WTC11 (cell line): ENCODE measurements around the gene CINP. TPM values are rescaled to one million over a fixed set of nuclear protein-coding genes. Genes with fewer than 3 reads are reported as not detected.

Experiments used
- ATAC-seq: fragments of 200-7000 bp; cut with Tn5 transposase; 2 replicates; pipeline ENCODE4 v1.10.0; 2021; ENCODE audit warnings: mild to moderate bottlenecking, moderate library complexity
- CTCF ChIA-PET: fragments of 300-600 bp; sonication (Branson Sonifier 250); formaldehyde crosslinking; loops from one replicate; lab custom pipeline; 2021; ENCODE audit warnings: antibody characterized with exemption; lab: Charles Lee
- POLR2A ChIA-PET: fragments of 350-600 bp; sonication (Branson Sonifier 250); formaldehyde crosslinking; loops from one replicate; lab custom pipeline; 2021; ENCODE audit warnings: antibody characterized with exemption; lab: Charles Lee
- DNase-seq: peaks from one replicate; pipeline ENCODE4 v3.0.0; 2021; ENCODE audit warnings: low spot score
- H3K27ac Mint-ChIP-seq: 2 replicates; pipeline ENCODE4 v1.8.0; 2021; ENCODE audit warnings: mixed read lengths
- H3K27me3 Mint-ChIP-seq: 2 replicates; pipeline ENCODE4 v1.8.0; 2021; ENCODE audit warnings: low read depth, mild to moderate bottlenecking, moderate library complexity, mixed read lengths
- H3K36me3 Mint-ChIP-seq: 2 replicates; pipeline ENCODE4 v1.8.0; 2021; ENCODE audit warnings: mixed read lengths
- H3K4me1 Mint-ChIP-seq: 2 replicates; pipeline ENCODE4 v1.8.0; 2022; ENCODE audit warnings: mixed read lengths
- H3K4me3 Mint-ChIP-seq: 2 replicates; pipeline ENCODE4 v1.8.0; 2021; ENCODE audit warnings: mild to moderate bottlenecking, moderate library complexity, mixed read lengths
- H3K9me3 Mint-ChIP-seq: 2 replicates; pipeline ENCODE4 v1.8.0; 2021; ENCODE audit warnings: mixed read lengths
- CDX4 ChIP-seq: fragments of 250-450 bp; sonication (Bioruptor Pico); IDR thresholded peaks from 2 replicates; pipeline ENCODE4 v1.9.0; 2021; ENCODE audit warnings: moderate library complexity, mild to moderate bottlenecking, inconsistent platforms, borderline replicate concordance
- CTCF ChIP-seq: fragments of 200-600 bp; IDR thresholded peaks from 2 replicates; pipeline ENCODE4 v1.8.0; 2022; ENCODE audit warnings: antibody characterized with exemption
- E2F4 ChIP-seq: sonication (generic); formaldehyde crosslinking; IDR thresholded peaks from 2 replicates; pipeline ENCODE4 v1.8.1; 2022; ENCODE audit warnings: low read depth, mild to moderate bottlenecking, moderate library complexity, missing genetic modification reagents, borderline replicate concordance
- GABPB1 ChIP-seq: sonication (generic); formaldehyde crosslinking; IDR thresholded peaks from 2 replicates; pipeline ENCODE4 v1.8.1; 2023; ENCODE audit warnings: mild to moderate bottlenecking, missing genetic modification reagents
- IRF2 ChIP-seq: sonication (generic); formaldehyde crosslinking; IDR thresholded peaks from 2 replicates; pipeline ENCODE4 v1.8.0; 2022; ENCODE audit warnings: low read depth, missing genetic modification reagents, borderline replicate concordance
- NFE2L1 ChIP-seq: sonication (generic); formaldehyde crosslinking; IDR thresholded peaks from 2 replicates; pipeline ENCODE4 v1.8.1; 2023; ENCODE audit warnings: missing genetic modification reagents
- NR1H2 ChIP-seq: sonication (generic); formaldehyde crosslinking; IDR thresholded peaks from 2 replicates; pipeline ENCODE4 v1.9.0; 2021; ENCODE audit warnings: mild to moderate bottlenecking, moderate library complexity, missing genetic modification reagents
- NR3C1 ChIP-seq: sonication (generic); formaldehyde crosslinking; conservative IDR thresholded peaks from 2 replicates; pipeline ENCODE4 v1.8.1; 2023; ENCODE audit warnings: low read depth, mild to moderate bottlenecking, missing genetic modification reagents
- RELA ChIP-seq: sonication (generic); formaldehyde crosslinking; IDR thresholded peaks from 2 replicates; pipeline ENCODE4 v1.8.1; 2022; ENCODE audit warnings: missing genetic modification reagents, mild to moderate bottlenecking, borderline replicate concordance
- TCF7 ChIP-seq: sonication (generic); formaldehyde crosslinking; IDR thresholded peaks from 2 replicates; pipeline ENCODE4 v1.8.0; 2022; ENCODE audit warnings: mild to moderate bottlenecking, low read depth, missing genetic modification reagents, moderate library complexity
- TEAD1 ChIP-seq: sonication (generic); formaldehyde crosslinking; IDR thresholded peaks from 2 replicates; pipeline ENCODE4 v1.8.0; 2022; ENCODE audit warnings: mild to moderate bottlenecking, missing genetic modification reagents
- USF1 ChIP-seq: sonication (generic); formaldehyde crosslinking; IDR thresholded peaks from 2 replicates; pipeline ENCODE4 v1.8.0; 2022; ENCODE audit warnings: mild to moderate bottlenecking, missing genetic modification reagents
- ZMAT4 ChIP-seq: fragments of 250-450 bp; sonication (Bioruptor Pico); IDR thresholded peaks from 2 replicates; pipeline ENCODE4 v1.9.0; 2021; ENCODE audit warnings: mild to moderate bottlenecking
- ZNF219 ChIP-seq: sonication (generic); formaldehyde crosslinking; IDR thresholded peaks from 2 replicates; pipeline ENCODE4 v1.8.0; 2023; ENCODE audit warnings: missing genetic modification reagents, mild to moderate bottlenecking, borderline replicate concordance
- ZNF281 ChIP-seq: sonication (generic); formaldehyde crosslinking; IDR thresholded peaks from 2 replicates; pipeline ENCODE4 v1.8.0; 2023; ENCODE audit warnings: mild to moderate bottlenecking, missing genetic modification reagents
- total RNA-seq: library from RNA; stranded (reverse); gene quantifications from 3 replicates; pipeline ENCODE4 v1.2.3, GENCODE V29; 2021
- TF ChIP-seq, protein P1 (sequence below): sonication (generic); formaldehyde crosslinking; IDR thresholded peaks from 2 replicates; pipeline ENCODE4 v1.8.0; 2023; ENCODE audit warnings: missing genetic modification reagents, mild to moderate bottlenecking, borderline replicate concordance
- TF ChIP-seq, protein P2 (sequence below): fragments of 250-450 bp; sonication (Bioruptor Pico); conservative IDR thresholded peaks from 2 replicates; pipeline ENCODE4 v1.9.0; 2021; ENCODE audit warnings: mild to moderate bottlenecking

Gene CINP
- total RNA-seq, 1 experiment from 2014 or later = 38.3 TPM

DNA sequence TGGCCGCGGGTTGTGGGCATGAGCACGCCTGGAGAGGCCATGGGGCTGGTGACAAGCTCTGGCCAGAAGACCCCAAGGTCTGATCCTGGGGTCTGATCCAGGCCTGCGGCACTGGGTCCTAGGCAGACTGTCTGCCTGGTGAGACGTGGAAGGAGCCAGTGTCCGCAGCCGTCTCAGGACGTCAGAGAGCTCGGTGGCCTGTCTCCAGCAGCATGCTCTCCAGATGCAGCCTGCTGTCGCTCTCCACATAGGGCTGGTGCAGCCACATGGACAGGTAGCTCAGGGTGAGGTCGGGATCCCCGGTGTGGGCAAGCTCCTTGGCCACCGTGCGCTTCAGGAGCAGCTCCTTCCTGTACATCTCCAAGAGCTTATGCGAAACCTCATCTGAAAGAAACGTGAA, 14.3 kb downstream of the CINP start (continued):
- TF ChIP-seq TEAD1 (CRISPR knock-in tag) (no peak), NFE2L1 (CRISPR knock-in tag) (no peak), CTCF (no peak), NR1H2 (CRISPR knock-in tag) (no peak), NR3C1 (CRISPR knock-in tag) (no peak), RELA (no peak), ZNF219 (CRISPR knock-in tag) (no peak)
- TF ChIP-seq, protein P1, sequence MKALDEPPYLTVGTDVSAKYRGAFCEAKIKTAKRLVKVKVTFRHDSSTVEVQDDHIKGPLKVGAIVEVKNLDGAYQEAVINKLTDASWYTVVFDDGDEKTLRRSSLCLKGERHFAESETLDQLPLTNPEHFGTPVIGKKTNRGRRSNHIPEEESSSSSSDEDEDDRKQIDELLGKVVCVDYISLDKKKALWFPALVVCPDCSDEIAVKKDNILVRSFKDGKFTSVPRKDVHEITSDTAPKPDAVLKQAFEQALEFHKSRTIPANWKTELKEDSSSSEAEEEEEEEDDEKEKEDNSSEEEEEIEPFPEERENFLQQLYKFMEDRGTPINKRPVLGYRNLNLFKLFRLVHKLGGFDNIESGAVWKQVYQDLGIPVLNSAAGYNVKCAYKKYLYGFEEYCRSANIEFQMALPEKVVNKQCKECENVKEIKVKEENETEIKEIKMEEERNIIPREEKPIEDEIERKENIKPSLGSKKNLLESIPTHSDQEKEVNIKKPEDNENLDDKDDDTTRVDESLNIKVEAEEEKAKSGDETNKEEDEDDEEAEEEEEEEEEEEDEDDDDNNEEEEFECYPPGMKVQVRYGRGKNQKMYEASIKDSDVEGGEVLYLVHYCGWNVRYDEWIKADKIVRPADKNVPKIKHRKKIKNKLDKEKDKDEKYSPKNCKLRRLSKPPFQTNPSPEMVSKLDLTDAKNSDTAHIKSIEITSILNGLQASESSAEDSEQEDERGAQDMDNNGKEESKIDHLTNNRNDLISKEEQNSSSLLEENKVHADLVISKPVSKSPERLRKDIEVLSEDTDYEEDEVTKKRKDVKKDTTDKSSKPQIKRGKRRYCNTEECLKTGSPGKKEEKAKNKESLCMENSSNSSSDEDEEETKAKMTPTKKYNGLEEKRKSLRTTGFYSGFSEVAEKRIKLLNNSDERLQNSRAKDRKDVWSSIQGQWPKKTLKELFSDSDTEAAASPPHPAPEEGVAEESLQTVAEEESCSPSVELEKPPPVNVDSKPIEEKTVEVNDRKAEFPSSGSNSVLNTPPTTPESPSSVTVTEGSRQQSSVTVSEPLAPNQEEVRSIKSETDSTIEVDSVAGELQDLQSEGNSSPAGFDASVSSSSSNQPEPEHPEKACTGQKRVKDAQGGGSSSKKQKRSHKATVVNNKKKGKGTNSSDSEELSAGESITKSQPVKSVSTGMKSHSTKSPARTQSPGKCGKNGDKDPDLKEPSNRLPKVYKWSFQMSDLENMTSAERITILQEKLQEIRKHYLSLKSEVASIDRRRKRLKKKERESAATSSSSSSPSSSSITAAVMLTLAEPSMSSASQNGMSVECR = no peak
- TF ChIP-seq, protein P2, sequence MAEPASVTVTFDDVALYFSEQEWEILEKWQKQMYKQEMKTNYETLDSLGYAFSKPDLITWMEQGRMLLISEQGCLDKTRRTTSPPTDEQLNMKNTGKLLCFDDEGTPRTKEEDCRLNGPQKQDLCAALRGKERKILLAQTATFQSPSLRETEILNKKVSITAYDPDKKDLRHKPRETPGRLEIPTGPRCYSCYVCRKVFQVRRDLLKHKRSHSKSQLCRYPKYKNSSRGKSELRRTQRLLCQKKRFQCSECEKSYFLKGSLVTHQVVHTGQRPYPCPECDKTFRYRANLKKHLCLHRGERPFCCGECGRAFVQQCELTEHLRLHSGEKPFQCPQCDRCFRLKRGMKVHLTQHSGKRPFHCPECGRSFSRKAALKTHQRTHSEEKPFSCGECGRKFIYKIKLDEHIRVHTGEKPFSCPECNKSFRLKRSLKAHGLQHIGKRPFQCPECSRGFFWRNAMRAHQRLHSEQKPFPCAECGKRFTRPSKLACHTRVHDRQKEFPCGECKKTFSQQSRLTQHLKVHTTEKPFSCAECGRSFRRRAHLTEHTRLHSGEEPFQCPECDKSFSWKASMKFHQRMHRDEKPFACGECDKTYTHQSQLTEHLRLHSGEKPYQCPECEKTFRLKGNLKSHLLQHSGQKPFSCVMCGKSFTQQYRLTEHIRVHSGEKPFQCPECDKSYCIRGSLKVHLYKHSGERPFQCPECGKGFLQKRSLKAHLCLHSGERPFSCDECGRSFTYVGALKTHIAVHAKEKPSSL = no peak

DNA sequence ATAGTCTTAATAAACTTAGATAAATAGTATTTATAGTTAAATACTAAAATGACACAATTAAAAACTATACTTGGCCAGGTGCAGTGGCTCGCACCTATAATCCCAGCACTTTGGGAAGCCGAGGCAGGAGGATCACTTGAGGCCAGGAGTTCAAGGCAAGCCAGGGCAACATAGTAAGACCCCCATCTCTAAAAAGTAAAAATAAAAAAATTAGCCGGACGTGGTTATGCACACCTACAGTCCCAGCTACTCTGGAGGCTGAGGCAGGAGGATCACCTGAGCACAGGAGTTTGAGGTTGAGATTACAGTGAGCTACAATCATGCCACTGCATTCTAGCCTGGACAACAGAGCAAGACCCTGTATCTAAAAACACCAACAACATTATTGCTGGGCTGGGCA, 16.0 kb downstream of the CINP start:
- DNase-seq (no peak), ATAC-seq (no peak)
- ChIA-PET CTCF (no interaction called here), POLR2A (interaction anchor here (0.6 kb wide), 1 partner anchor 500 kb away, joined by 4 read pairs; no protein-coding TSS in a partner anchor)
- Mint-ChIP-seq H3K4me1 (no peaks in the 10 kb centered on the region), H3K9me3 (no peaks in the 10 kb centered on the region), H3K27ac (no peak overlapping the region), H3K27me3 (no peaks in the 10 kb centered on the region), H3K4me3 (no peak overlapping the region), H3K36me3 (peaks cover 28% of the 10 kb centered on the region)
- no peak for TF ChIP-seq IRF2
- TF ChIP-seq CDX4 = no peak
- TF ChIP-seq TCF7 (CRISPR knock-in tag) = no peak
- TF ChIP-seq GABPB1 (CRISPR knock-in tag) = no peak
- TF ChIP-seq, protein P1 = no peak
- TF ChIP-seq E2F4 = no peak
- TF ChIP-seq USF1 (CRISPR knock-in tag) = no peak
- TF ChIP-seq ZNF281 (CRISPR knock-in tag) = no peak
- TF ChIP-seq ZMAT4 (CRISPR knock-in tag) = no peak
